Liver (tissue), 9 donors: ENCODE results near the gene ADAP1. TPM values are rescaled to one million over a fixed set of nuclear protein-coding genes. Genes with fewer than 3 reads are reported as not detected.
"Not testable (repeated sequence)": the region's sequence is repeated elsewhere in the genome, so short reads cannot be mapped to it uniquely, and the experiment has no call there.

ENCODE experiments used
- DNase-seq: peaks from one replicate; pipeline ENCODE4 v3.0.0-alpha.2; 2017; ENCODE audit warnings: low spot score
- H3K27ac ChIP-seq, 2 donors: one replicate each; pipeline ENCODE4 v1.7.0; 2013; ENCODE audit warnings: inconsistent platforms in 2 of 2, low read length in 2 of 2, control low read depth in 1 of 2, low read depth in 1 of 2, mild to moderate bottlenecking in 1 of 2
- H3K27me3 ChIP-seq, 4 donors: one replicate each; pipeline versions ENCODE4 v1.6.1 to v1.7.0; 2013; ENCODE audit warnings: low read length in 3 of 4, inconsistent platforms in 1 of 4, mild to moderate bottlenecking in 1 of 4, moderate library complexity in 1 of 4; ENCODE audit not compliant: control insufficient read depth in 4 of 4, insufficient read depth in 4 of 4
- H3K36me3 ChIP-seq, 4 donors: one replicate each; pipeline versions ENCODE4 v1.6.1 to v1.7.0; 2013; ENCODE audit warnings: low read length in 3 of 4, mild to moderate bottlenecking in 3 of 4, low read depth in 1 of 4, moderate library complexity in 1 of 4; ENCODE audit not compliant: control insufficient read depth in 4 of 4, insufficient read depth in 3 of 4
- H3K4me1 ChIP-seq, 4 donors: one replicate each; pipeline versions ENCODE4 v1.6.1 to v1.7.0; 2013; ENCODE audit warnings: low read length in 3 of 4, mild to moderate bottlenecking in 3 of 4, moderate library complexity in 1 of 4; ENCODE audit not compliant: control insufficient read depth in 4 of 4, insufficient read depth in 4 of 4
- H3K4me3 ChIP-seq, 3 donors: one replicate each; pipeline versions ENCODE4 v1.6.1 to v1.7.0; 2013; ENCODE audit warnings: low read length in 3 of 3, control low read depth in 1 of 3, low read depth in 1 of 3, mild to moderate bottlenecking in 1 of 3
- H3K9ac ChIP-seq, 2 donors: one replicate each; pipeline ENCODE4 v1.7.0; 2013; ENCODE audit warnings: low read length in 2 of 2, mild to moderate bottlenecking in 2 of 2, moderate library complexity in 2 of 2, control low read depth in 1 of 2, low read depth in 1 of 2
- H3K9me3 ChIP-seq, 4 donors: one replicate each; pipeline versions ENCODE4 v1.6.1 to v1.7.0; 2013; ENCODE audit warnings: low read length in 3 of 4; ENCODE audit not compliant: control insufficient read depth in 4 of 4
- ATF3 ChIP-seq: IDR thresholded peaks from 2 replicates; pipeline ENCODE4 v1.6.1; 2016; ENCODE audit warnings: antibody characterized with exemption
- CTCF ChIP-seq: fragments of 150-350 bp; IDR thresholded peaks from 2 replicates; pipeline ENCODE4 v1.5.1; 2017; ENCODE audit warnings: improper control_type of control experiment, low read depth, low read length; ENCODE audit not compliant: missing input control
- EGR1 ChIP-seq, 2 donors: IDR thresholded peaks; 2 replicates each; pipeline ENCODE4 v1.6.1; 2016 to 2018; ENCODE audit warnings: antibody characterized with exemption in 2 of 2, low read depth in 2 of 2
- FOXA1 ChIP-seq: IDR thresholded peaks from 2 replicates; pipeline ENCODE4 v1.6.1; 2016; ENCODE audit warnings: antibody characterized with exemption
- GABPA ChIP-seq, 2 donors: IDR thresholded peaks in 1 of 2; conservative IDR thresholded peaks in 1 of 2; 2 replicates each; pipeline ENCODE4 v1.6.1; 2016; ENCODE audit warnings: antibody characterized with exemption in 2 of 2, mild to moderate bottlenecking in 1 of 2, moderate library complexity in 1 of 2
- HNF4G ChIP-seq: IDR thresholded peaks from 2 replicates; pipeline ENCODE4 v1.6.1; 2016; ENCODE audit warnings: antibody characterized with exemption
- JUND ChIP-seq, 2 donors: IDR thresholded peaks; 2 replicates each; pipeline ENCODE4 v1.6.1; 2016; ENCODE audit warnings: antibody characterized with exemption in 2 of 2
- NR2F2 ChIP-seq: IDR thresholded peaks from 2 replicates; pipeline ENCODE4 v1.6.1; 2016; ENCODE audit warnings: antibody characterized with exemption
- RAD21 ChIP-seq, 2 donors: IDR thresholded peaks; 2 replicates each; pipeline ENCODE4 v1.6.1; 2016; ENCODE audit warnings: antibody characterized with exemption in 2 of 2, mild to moderate bottlenecking in 2 of 2
- RXRA ChIP-seq, 2 donors: IDR thresholded peaks; 2 replicates each; pipeline ENCODE4 v1.6.1; 2017 to 2018; ENCODE audit warnings: antibody characterized with exemption in 2 of 2, mild to moderate bottlenecking in 1 of 2
- SP1 ChIP-seq: IDR thresholded peaks from 2 replicates; pipeline ENCODE4 v1.6.1; 2018; ENCODE audit warnings: antibody characterized with exemption, mild to moderate bottlenecking
- TAF1 ChIP-seq: conservative IDR thresholded peaks from 2 replicates; pipeline ENCODE4 v1.6.1; 2016; ENCODE audit warnings: antibody characterized with exemption, mild to moderate bottlenecking
- YY1 ChIP-seq: IDR thresholded peaks from 2 replicates; pipeline ENCODE4 v1.6.1; 2016; ENCODE audit warnings: antibody characterized with exemption, mild to moderate bottlenecking
- WGBS: extraction: QIAGEN DNeasy Blood & Tissue Kit; methylation state at CpG from one replicate; pipeline ENCODE4 v1.1.7; 2013; 5-methylcytosine and 5-hydroxymethylcytosine counted together
- polyA plus RNA-seq, 2 donors: library from polyadenylated mRNA; stranded (reverse) in 1 of 2; unstranded in 1 of 2; fragments of 200-250 nt in 1 of 2; fragments of >200 nt in 1 of 2; fragmentation: Nextera tagmentation in 1 of 2; extraction: Ambion mirVana in 1 of 2; gene quantifications; one replicate each; pipeline versions ENCODE4 v1.2.1 to v1.2.3, GENCODE V29; 2013 to 2015
- total RNA-seq, 2 donors: library from RNA; depleted of rRNA; stranded (reverse); fragments of >200 nt; gene quantifications; one replicate each; pipeline ENCODE4 v1.2.3, GENCODE V29; 2014
- TF ChIP-seq, protein P1 (sequence below): IDR thresholded peaks from 2 replicates; pipeline ENCODE4 v1.6.1; 2016; ENCODE audit warnings: antibody characterized with exemption, mild to moderate bottlenecking
- TF ChIP-seq, protein P2 (sequence below): IDR thresholded peaks from 2 replicates; pipeline ENCODE4 v1.6.1; 2016; ENCODE audit warnings: antibody characterized with exemption
- TF ChIP-seq, protein P3 (sequence below): IDR thresholded peaks from 2 replicates; pipeline ENCODE4 v1.6.1; 2016; ENCODE audit warnings: antibody characterized with exemption
- donor health status: healthy.
- donor health status: healthy.
- donor health status: healthy.
- donor health status: healthy.
- donor health status: healthy.

Gene ADAP1
- total and polyA plus RNA-seq, 4 donors, result 0.46 to 3.7 (median 2.7) TPM

- peak overlapping the region in 1 of 3 donors; percentile 42 for H3K4me3 ChIP-seq
- H3K36me3 ChIP-seq, H3K27ac ChIP-seq, H3K27me3 ChIP-seq, H3K9me3 ChIP-seq, H3K9ac ChIP-seq, H3K4me1 ChIP-seq: not testable (repeated sequence)
- TF ChIP-seq CTCF, result peak; percentile 75
- peak; percentile 62 to 77 for TF ChIP-seq RAD21 (IDR thresholded peaks at IDR 0.05)
- WGBS, result 28% methylated on average over 71 of the region's 73 CpGs
- DNase-seq, result peak; percentile 73
Observed at GRCh38 chr7:908591-909357, 45.7 kb downstream of the ADAP1 start.

GRCh38 chr7:908159-908581, 46.3 kb downstream of the ADAP1 start:
- no peak for DNase-seq
- no peaks in the 10 kb centered on the region for H3K9me3 ChIP-seq
- H3K9ac ChIP-seq, result no peak overlapping the region
- H3K4me3 ChIP-seq, result no peak overlapping the region
- TF ChIP-seq YY1 (no peak), SP1 (no peak), GABPA (IDR thresholded peaks at IDR 0.05 in 1 of 2, conservative IDR thresholded peaks at IDR 0.05 in 1 of 2) (no peak), CTCF (no peak), EGR1 (IDR thresholded peaks at IDR 0.05; ENCODE audit: low read depth in 2 of 2) (no peak), ATF3 (no peak), RXRA (IDR thresholded peaks at IDR 0.05) (no peak), JUND (IDR thresholded peaks at IDR 0.05) (no peak), NR2F2 (no peak), HNF4G (no peak), TAF1 (no peak), FOXA1 (no peak), RAD21 (IDR thresholded peaks at IDR 0.05) (no peak)
- TF ChIP-seq, protein P1, sequence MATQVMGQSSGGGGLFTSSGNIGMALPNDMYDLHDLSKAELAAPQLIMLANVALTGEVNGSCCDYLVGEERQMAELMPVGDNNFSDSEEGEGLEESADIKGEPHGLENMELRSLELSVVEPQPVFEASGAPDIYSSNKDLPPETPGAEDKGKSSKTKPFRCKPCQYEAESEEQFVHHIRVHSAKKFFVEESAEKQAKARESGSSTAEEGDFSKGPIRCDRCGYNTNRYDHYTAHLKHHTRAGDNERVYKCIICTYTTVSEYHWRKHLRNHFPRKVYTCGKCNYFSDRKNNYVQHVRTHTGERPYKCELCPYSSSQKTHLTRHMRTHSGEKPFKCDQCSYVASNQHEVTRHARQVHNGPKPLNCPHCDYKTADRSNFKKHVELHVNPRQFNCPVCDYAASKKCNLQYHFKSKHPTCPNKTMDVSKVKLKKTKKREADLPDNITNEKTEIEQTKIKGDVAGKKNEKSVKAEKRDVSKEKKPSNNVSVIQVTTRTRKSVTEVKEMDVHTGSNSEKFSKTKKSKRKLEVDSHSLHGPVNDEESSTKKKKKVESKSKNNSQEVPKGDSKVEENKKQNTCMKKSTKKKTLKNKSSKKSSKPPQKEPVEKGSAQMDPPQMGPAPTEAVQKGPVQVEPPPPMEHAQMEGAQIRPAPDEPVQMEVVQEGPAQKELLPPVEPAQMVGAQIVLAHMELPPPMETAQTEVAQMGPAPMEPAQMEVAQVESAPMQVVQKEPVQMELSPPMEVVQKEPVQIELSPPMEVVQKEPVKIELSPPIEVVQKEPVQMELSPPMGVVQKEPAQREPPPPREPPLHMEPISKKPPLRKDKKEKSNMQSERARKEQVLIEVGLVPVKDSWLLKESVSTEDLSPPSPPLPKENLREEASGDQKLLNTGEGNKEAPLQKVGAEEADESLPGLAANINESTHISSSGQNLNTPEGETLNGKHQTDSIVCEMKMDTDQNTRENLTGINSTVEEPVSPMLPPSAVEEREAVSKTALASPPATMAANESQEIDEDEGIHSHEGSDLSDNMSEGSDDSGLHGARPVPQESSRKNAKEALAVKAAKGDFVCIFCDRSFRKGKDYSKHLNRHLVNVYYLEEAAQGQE, result no peak
- TF ChIP-seq, protein P2, sequence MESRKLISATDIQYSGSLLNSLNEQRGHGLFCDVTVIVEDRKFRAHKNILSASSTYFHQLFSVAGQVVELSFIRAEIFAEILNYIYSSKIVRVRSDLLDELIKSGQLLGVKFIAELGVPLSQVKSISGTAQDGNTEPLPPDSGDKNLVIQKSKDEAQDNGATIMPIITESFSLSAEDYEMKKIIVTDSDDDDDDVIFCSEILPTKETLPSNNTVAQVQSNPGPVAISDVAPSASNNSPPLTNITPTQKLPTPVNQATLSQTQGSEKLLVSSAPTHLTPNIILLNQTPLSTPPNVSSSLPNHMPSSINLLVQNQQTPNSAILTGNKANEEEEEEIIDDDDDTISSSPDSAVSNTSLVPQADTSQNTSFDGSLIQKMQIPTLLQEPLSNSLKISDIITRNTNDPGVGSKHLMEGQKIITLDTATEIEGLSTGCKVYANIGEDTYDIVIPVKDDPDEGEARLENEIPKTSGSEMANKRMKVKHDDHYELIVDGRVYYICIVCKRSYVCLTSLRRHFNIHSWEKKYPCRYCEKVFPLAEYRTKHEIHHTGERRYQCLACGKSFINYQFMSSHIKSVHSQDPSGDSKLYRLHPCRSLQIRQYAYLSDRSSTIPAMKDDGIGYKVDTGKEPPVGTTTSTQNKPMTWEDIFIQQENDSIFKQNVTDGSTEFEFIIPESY, result no peak
- TF ChIP-seq, protein P3, sequence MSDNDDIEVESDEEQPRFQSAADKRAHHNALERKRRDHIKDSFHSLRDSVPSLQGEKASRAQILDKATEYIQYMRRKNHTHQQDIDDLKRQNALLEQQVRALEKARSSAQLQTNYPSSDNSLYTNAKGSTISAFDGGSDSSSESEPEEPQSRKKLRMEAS, result no peak
- no peak overlapping the region for H3K27ac ChIP-seq
- H3K36me3 ChIP-seq, result no peaks in the 10 kb centered on the region
- H3K27me3 ChIP-seq, result no peaks in the 10 kb centered on the region
- 78% methylated on average over 12 of the region's 12 CpGs for WGBS
- peaks cover 0 to 7% (median 0%) of the 10 kb centered on the region in 4 donors for H3K4me1 ChIP-seq
